CD4-positive, CD25-positive, alpha-beta regulatory T cell (primary cell): ENCODE measurements around the gene OPN3. TPM values are rescaled to one million over a fixed set of nuclear protein-coding genes. Genes with fewer than 3 reads are reported as not detected.

Experiments used
- ATAC-seq, 2 donors: fragments of 150-1000 bp; cut with Tn5 transposase; one replicate each; pipeline ENCODE4 v1.10.0; 2021; ENCODE audit warnings: low read depth in 2 of 2, moderate number of reproducible peaks in 2 of 2, moderate library complexity in 1 of 2
- DNase-seq, 3 donors: peaks; one replicate each; pipeline versions ENCODE4 v3.0.0 to v3.0.0-alpha.2; 2012 to 2022; ENCODE audit warnings: mixed read lengths in 1 of 3
- H3K27ac ChIP-seq: one replicate; pipeline ENCODE4 v1.7.0; 2013; ENCODE audit warnings: mild to moderate bottlenecking, low read length; ENCODE audit not compliant: insufficient read depth, poor library complexity, severe bottlenecking
- H3K27me3 ChIP-seq: one replicate; pipeline ENCODE4 v1.7.0; 2013; ENCODE audit warnings: low read length; ENCODE audit not compliant: control insufficient read depth, insufficient read depth
- H3K36me3 ChIP-seq: one replicate; pipeline ENCODE4 v1.7.0; 2013; ENCODE audit warnings: mild to moderate bottlenecking, low read length, moderate library complexity; ENCODE audit not compliant: control insufficient read depth, insufficient read depth
- H3K4me1 ChIP-seq: 2 replicates; pipeline ENCODE4 v1.7.0; 2013; ENCODE audit warnings: mild to moderate bottlenecking, low read length; ENCODE audit not compliant: insufficient read depth, control insufficient read depth, poor library complexity, severe bottlenecking
- H3K4me3 ChIP-seq: one replicate; pipeline ENCODE4 v1.7.0; 2013; ENCODE audit warnings: low read depth, mild to moderate bottlenecking, low read length, moderate library complexity
- H3K9me3 ChIP-seq, 2 experiments: 1 replicate in 1 of 2; 2 replicates in 1 of 2; pipeline ENCODE4 v1.7.0; 2013; ENCODE audit warnings: low read length in 2 of 2, mild to moderate bottlenecking in 1 of 2, moderate library complexity in 1 of 2; ENCODE audit not compliant: control insufficient read depth in 2 of 2
- H3K27ac Mint-ChIP-seq, 3 donors: one replicate each; pipeline ENCODE4 v1.8.0; 2020 to 2022; ENCODE audit warnings: mild to moderate bottlenecking in 3 of 3, mixed read lengths in 3 of 3, moderate library complexity in 2 of 3
- H3K27me3 Mint-ChIP-seq: one replicate; pipeline ENCODE4 v1.8.0; 2022; ENCODE audit warnings: mild to moderate bottlenecking, mixed read lengths
- H3K36me3 Mint-ChIP-seq: one replicate; pipeline ENCODE4 v1.8.0; 2020; ENCODE audit warnings: mixed read lengths
- H3K4me1 Mint-ChIP-seq, 4 donors: one replicate each; pipeline ENCODE4 v1.8.0; 2020 to 2022; ENCODE audit warnings: mixed read lengths in 4 of 4, mild to moderate bottlenecking in 1 of 4
- H3K4me3 Mint-ChIP-seq, 4 donors: one replicate each; pipeline ENCODE4 v1.8.0; 2020 to 2022; ENCODE audit warnings: mild to moderate bottlenecking in 4 of 4, mixed read lengths in 4 of 4, moderate library complexity in 3 of 4
- H3K9me3 Mint-ChIP-seq, 7 donors: one replicate each; pipeline ENCODE4 v1.8.0; 2020 to 2022; ENCODE audit warnings: mixed read lengths in 7 of 7, mild to moderate bottlenecking in 3 of 7, moderate library complexity in 2 of 7
- polyA plus RNA-seq, 4 donors: library from polyadenylated mRNA; unstranded; fragments of 300-500 nt; fragmentation: Illumina TruSeq; gene quantifications; one replicate each; pipeline ENCODE4 v1.2.3, GENCODE V29; 2021
- total RNA-seq: library from RNA; stranded (reverse); gene quantifications from one replicate; pipeline ENCODE4 v1.2.3, GENCODE V29; 2022

OPN3 gene
- total and polyA plus RNA-seq, 5 donors from 2014 or later: 3.3 to 20.4 (median 16.9) TPM

DNA sequence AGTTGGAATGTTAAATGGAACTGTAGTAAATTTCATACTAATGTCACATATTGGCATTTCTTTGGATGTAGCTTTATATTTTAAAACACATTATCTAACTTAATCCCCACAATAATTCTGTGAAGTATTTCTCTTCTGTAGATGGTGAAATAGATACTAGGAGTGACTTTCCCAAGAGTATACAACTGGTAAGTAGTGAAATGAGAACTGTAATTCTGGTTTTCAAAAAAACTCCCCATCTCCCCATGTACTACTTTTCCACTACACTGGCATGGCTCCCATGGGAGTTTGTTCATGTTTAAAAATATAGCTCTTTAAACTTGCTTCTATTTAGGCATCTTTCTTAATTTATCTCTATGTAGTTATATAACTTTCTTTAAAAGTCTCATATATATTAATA, 10.2 kb downstream of the OPN3 start:
- no peak overlapping the region for H3K27ac Mint-ChIP-seq
- H3K4me3 Mint-ChIP-seq: no peak overlapping the region
- peaks cover 10 to 22% (median 18%) of the 10 kb centered on the region in 4 donors for H3K4me1 Mint-ChIP-seq

DNA sequence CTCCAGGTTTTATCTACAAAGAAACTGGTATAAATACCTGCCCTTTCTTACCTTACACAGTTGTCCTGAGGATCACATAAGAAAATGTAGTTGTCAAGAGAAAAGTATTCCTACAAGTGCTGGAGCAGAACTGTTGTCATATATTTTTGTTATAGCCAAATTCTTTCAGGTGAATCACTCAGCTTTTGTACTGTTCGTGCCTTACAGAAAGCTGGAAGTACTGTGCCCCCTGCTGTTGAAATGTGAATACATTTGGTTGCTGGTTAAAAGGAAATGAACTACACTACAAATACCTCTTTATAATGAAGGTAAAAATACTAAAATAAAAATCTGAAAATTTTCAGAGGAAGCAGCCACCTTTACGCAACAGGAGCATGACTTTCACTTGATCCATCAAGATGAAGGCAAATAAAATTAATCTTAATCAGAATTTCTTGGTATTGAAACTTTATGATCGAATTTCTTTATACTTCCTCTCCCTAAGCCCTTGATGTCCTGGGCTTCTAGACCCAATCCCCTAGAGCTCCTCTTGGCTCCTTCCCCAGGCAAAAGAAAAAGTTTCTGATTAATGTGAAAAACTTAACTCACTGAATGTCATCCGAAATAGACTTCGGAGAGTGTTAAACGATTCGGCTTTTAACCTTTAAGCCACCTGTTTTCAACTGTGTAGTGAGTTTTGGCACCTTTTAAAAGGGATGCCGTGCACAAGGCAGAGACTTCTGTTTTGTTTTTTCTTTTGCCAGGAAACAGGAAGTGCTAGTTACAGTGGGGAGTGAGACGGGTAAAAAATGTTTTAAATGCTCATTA, 12.5 kb downstream of the OPN3 start:
- peak overlapping the region; percentile 87 to 88 (median 87) for H3K27ac Mint-ChIP-seq
- Histone ChIP-seq H3K36me3 (no peaks in the 10 kb centered on the region), H3K27me3 (no peaks in the 10 kb centered on the region), H3K4me1 (peaks cover 9% of the 10 kb centered on the region), H3K4me3 (peak overlapping the region; percentile 66), H3K9me3 (no peaks in the 10 kb centered on the region), H3K27ac (peak overlapping the region; percentile 62)
- H3K4me3 Mint-ChIP-seq: peak overlapping the region in 2 of 4 donors; percentile 75 to 79
- ATAC-seq: peak; percentile 71 to 89
- no peaks in the 10 kb centered on the region for H3K27me3 Mint-ChIP-seq
- peaks cover 10 to 19% (median 13%) of the 10 kb centered on the region in 4 donors for H3K4me1 Mint-ChIP-seq
- no peaks in the 10 kb centered on the region for H3K36me3 Mint-ChIP-seq
- H3K9me3 Mint-ChIP-seq: no peaks in the 10 kb centered on the region
- DNase-seq: peak; percentile 17 to 84 (median 68)

More for the DNA sequence above, 10.2 kb downstream of the OPN3 start:
- Histone ChIP-seq H3K36me3 (peaks cover 5% of the 10 kb centered on the region), H3K27me3 (no peaks in the 10 kb centered on the region), H3K4me3 (no peak overlapping the region), H3K9me3 (no peaks in the 10 kb centered on the region), H3K4me1 (peaks cover 9% of the 10 kb centered on the region), H3K27ac (no peak overlapping the region)
- no peaks in the 10 kb centered on the region for H3K9me3 Mint-ChIP-seq
- no peaks in the 10 kb centered on the region for H3K27me3 Mint-ChIP-seq
- DNase-seq: no peak
- no peak for ATAC-seq
- peaks cover 2% of the 10 kb centered on the region for H3K36me3 Mint-ChIP-seq

DNA sequence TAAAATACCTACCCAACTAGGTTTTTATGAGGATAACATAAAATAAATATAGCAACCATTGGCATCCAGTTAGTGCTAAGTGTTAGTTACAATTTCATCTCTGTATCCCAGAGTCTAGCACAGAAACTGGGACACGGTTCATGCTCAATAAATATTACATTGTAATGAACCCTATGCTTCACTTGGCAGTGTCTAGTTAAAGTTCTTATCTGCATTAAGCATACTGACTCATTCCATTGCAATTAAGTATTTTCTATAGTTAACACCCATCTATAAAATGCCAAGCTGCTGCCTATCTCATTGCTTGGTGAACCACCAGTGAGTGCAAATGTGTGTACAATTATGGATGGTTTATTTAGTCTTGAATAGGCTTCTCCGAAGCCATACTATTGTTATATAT, 15.2 kb downstream of the OPN3 start:
- no peaks in the 10 kb centered on the region for H3K36me3 ChIP-seq
- peaks cover 9% of the 10 kb centered on the region for H3K4me1 ChIP-seq
- Mint-ChIP-seq H3K36me3 (no peaks in the 10 kb centered on the region), H3K4me1 (peaks cover 10 to 15% (median 13%) of the 10 kb centered on the region in 4 donors), H3K9me3 (no peaks in the 10 kb centered on the region), H3K27ac (peak overlapping the region in 1 of 3 donors; percentile 21), H3K27me3 (no peaks in the 10 kb centered on the region), H3K4me3 (no peak overlapping the region)
- DNase-seq (no peak), ATAC-seq (no peak)
- no peaks in the 10 kb centered on the region for H3K9me3 ChIP-seq
- no peaks in the 10 kb centered on the region for H3K27me3 ChIP-seq
- H3K27ac ChIP-seq: no peak overlapping the region
- H3K4me3 ChIP-seq: no peak overlapping the region

DNA sequence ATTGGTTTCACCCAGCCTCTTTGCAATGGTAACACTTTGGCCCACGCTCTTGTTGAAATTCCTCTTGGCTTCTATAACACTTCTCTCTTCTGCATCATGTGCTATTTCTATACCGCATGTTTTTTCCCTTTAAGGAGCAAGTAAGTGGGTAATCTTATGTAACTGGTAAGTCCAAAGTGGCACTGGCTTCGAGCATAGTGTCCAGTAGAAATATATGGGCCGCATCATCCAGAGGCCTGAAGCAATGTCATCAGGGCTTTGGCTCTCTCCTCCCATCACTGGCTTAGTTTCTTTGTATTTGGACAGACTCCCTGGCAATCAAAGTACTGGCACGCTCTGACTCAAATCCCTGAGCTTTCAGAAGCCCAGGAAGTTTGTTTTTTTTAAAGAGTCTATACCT, 17.5 kb downstream of the OPN3 start:
- H3K36me3 Mint-ChIP-seq: no peaks in the 10 kb centered on the region
- no peaks in the 10 kb centered on the region for H3K36me3 ChIP-seq
- no peak overlapping the region for H3K4me3 ChIP-seq
- ATAC-seq (no peak), DNase-seq (no peak)
- no peaks in the 10 kb centered on the region for H3K9me3 ChIP-seq
- no peak overlapping the region for H3K27ac Mint-ChIP-seq
- no peak overlapping the region for H3K4me3 Mint-ChIP-seq
- peaks cover 3% of the 10 kb centered on the region for H3K4me1 ChIP-seq
- no peak overlapping the region for H3K27ac ChIP-seq
- peaks cover 2 to 12% (median 4%) of the 10 kb centered on the region in 4 donors for H3K4me1 Mint-ChIP-seq
- H3K27me3 ChIP-seq: no peaks in the 10 kb centered on the region
- no peaks in the 10 kb centered on the region for H3K27me3 Mint-ChIP-seq
- H3K9me3 Mint-ChIP-seq: no peaks in the 10 kb centered on the region

DNA sequence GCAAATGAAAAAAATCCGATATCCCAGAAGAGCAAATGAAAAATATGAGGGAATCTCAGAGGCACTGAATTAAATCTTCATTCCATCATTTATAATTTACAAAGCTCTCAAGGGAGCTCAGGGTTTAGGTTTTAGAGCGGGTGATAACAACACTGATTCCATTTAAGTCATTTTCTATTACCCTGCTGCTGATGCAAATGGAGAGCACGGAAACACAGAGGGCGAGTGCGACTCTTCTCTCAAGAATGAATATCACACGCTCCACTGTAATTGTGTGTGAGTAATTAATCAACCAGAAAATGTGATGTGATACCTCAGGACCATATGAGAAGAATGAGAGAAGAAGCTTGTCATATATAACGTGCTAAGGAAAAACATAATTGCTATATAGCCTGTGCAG, 22.7 kb downstream of the OPN3 start:
- H3K27ac Mint-ChIP-seq: no peak overlapping the region
- H3K27me3 Mint-ChIP-seq: no peaks in the 10 kb centered on the region
- no peaks in the 10 kb centered on the region for H3K36me3 Mint-ChIP-seq
- DNase-seq (no peak), ATAC-seq (no peak)
- Histone ChIP-seq H3K36me3 (no peaks in the 10 kb centered on the region), H3K4me1 (no peaks in the 10 kb centered on the region), H3K27me3 (no peaks in the 10 kb centered on the region), H3K9me3 (no peaks in the 10 kb centered on the region), H3K4me3 (no peak overlapping the region), H3K27ac (no peak overlapping the region)
- no peak overlapping the region for H3K4me3 Mint-ChIP-seq
- H3K4me1 Mint-ChIP-seq: peaks cover 0 to 8% (median 0%) of the 10 kb centered on the region in 4 donors
- H3K9me3 Mint-ChIP-seq: no peaks in the 10 kb centered on the region

DNA sequence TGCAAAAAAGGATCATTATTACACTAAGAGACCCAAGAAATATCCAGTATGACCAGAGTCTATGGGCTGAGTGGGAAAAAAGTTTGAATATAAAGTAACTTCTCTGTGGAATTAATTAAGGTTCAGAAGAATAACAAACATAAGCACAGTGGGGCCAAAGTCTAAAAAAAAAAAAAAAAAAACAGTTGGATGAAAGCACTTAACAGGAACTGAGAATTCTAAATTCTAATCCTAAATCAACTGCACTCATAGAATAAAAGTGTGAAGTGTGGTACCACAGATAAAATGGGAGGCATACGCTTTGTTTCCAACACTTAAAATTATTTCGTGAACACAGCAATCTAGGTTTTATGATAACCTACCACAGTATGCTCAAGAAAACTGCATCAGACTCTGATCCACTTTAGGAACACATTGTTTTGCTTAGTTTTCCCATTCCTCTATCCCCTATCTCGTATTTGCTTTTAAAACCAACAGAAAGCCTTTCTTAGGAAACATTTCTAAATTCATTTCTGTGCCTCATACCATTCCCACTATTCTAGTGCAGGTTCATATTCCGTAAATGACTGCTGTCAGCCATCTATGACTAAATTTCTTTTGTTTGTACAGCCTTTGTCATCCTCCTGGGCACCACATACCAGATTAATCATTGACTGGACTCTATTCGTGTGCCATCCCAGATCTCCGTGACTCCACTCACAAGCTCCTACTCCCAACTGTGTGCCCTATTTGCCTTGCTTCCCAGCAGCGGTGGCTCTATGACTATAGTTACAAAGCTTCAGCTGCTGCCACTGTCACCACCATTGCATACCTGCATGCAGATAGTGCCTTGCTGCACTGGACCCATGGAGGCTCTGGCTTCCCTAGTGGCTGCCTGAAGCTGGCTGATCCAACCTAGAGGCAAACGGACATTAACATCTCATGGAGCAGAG, 24.9 kb downstream of the OPN3 start:
- H3K4me1 ChIP-seq: no peaks in the 10 kb centered on the region
- Mint-ChIP-seq H3K27me3 (no peaks in the 10 kb centered on the region), H3K4me1 (no peaks in the 10 kb centered on the region), H3K9me3 (no peaks in the 10 kb centered on the region), H3K27ac (no peak overlapping the region), H3K36me3 (no peaks in the 10 kb centered on the region), H3K4me3 (no peak overlapping the region)
- no peak overlapping the region for H3K4me3 ChIP-seq
- ATAC-seq: no peak
- no peaks in the 10 kb centered on the region for H3K27me3 ChIP-seq
- H3K9me3 ChIP-seq: no peaks in the 10 kb centered on the region
- no peaks in the 10 kb centered on the region for H3K36me3 ChIP-seq
- no peak for DNase-seq
- no peak overlapping the region for H3K27ac ChIP-seq

DNA sequence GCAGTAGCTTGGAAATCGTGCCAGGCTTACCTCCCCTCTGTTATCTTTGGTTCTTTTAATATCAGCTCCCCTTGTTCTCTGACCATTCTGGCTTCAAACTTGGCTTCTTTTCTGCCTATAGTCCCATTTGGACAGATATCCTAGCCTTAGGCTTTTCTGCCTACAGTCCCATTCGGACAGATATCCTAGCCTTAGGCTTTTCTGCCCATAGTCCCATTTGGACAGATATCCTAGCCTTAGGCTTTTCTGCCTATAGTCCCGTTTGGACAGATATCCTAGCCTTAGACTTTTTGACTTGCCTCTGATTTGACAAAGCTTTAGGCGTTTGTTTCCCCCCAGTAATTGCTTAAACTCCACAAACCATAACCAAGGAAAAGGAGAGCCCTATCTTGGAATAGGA, 25.6 kb downstream of the OPN3 start:
- no peaks in the 10 kb centered on the region for H3K36me3 Mint-ChIP-seq
- no peaks in the 10 kb centered on the region for H3K4me1 Mint-ChIP-seq
- DNase-seq (no peak), ATAC-seq (no peak)
- H3K27ac ChIP-seq: no peak overlapping the region
- no peaks in the 10 kb centered on the region for H3K27me3 Mint-ChIP-seq
- no peaks in the 10 kb centered on the region for H3K4me1 ChIP-seq
- no peak overlapping the region for H3K27ac Mint-ChIP-seq
- H3K27me3 ChIP-seq: no peaks in the 10 kb centered on the region
- H3K9me3 Mint-ChIP-seq: no peaks in the 10 kb centered on the region
- no peak overlapping the region for H3K4me3 Mint-ChIP-seq
- H3K4me3 ChIP-seq: no peak overlapping the region
- no peaks in the 10 kb centered on the region for H3K9me3 ChIP-seq
- no peaks in the 10 kb centered on the region for H3K36me3 ChIP-seq
